H1 (cell line): ENCODE data around the gene RAB36. TPM values are rescaled to one million over a fixed set of nuclear protein-coding genes. Genes with fewer than 3 reads are reported as not detected.

Experiments
- FOSL1 ChIP-seq: IDR thresholded peaks from 2 replicates; pipeline ENCODE4 v1.6.1; 2011; ENCODE audit warnings: mild to moderate bottlenecking, low read depth, low read length, moderate library complexity; ENCODE audit not compliant: insufficient read depth
- polyA plus RNA-seq, 7 experiments: library from polyadenylated mRNA; depleted of rRNA in 3 of 7; stranded (reverse) in 5 of 7; unstranded in 2 of 7; fragments of >200 nt in 5 of 7; fragments of 200-250 nt in 2 of 7; gene quantifications; 1 replicate in 5 of 7; 2 replicates in 1 of 7; 4 replicates in 1 of 7; pipeline versions ENCODE4 v1.2.1 to v1.2.3, GENCODE V29; 2011 to 2013; ENCODE audit warnings: missing spikeins in 2 of 7, mixed read lengths in 2 of 7
- total RNA-seq: library from RNA; stranded (reverse); fragmentation: NEBNext Ultra II Directional; extraction: Animal tissue kit (Norgen Biotek cat#: 25700); gene quantifications from 2 replicates; pipeline ENCODE4 v1.2.1, GENCODE V29; 2021

Gene RAB36
- total and polyA plus RNA-seq, 2 of the 8 experiments (the other 6 are each of a cell fraction or from before 2014, with no cell fraction given): 1.0 to 1.5 TPM

DNA sequence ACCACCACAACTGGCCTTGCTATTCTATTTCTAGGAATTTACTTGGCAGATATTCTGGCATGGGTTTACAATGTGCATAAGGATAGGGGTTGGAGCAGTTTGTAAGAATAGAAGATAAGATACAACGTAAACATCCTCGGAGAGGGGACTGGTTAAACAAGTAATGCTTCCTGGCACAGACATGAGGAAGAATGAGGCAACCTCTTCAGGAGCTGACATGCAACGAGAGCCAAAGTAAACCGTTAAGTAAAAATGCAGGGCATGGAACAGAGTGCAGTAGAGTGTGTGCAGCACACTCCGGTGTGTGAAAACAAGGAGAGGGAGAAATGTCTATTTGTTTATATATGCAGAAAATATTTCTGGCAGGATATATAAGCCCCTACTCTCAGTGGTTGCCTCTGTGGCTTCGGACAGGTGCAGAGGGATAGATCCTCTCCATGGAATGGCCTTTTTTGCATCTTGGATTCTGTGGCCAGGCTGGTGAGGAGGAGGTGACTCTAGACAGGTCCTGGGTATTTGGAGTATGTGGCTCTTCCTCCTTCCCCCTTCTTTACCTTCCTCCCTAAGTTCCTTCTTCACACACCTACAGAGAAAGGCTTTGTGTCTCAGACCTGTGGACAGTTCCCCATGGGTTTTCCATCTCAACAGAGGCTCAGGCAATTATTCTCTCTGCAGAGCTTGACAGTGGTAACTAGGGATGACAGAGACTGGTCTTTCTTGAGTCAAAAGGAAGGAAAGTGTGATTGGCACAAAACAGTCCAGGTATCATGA lies 2.5 kb downstream of the RAB36 start (continued):
- TF ChIP-seq FOSL1: no peak
